Activated naive CD8-positive, alpha-beta T cell treated with anti-CD3 and anti-CD28 coated beads, Interleukin-2, amount 50 U/mL, for 24 hours (primary cell): Measurements from ENCODE around the gene POGLUT2.
A peak's percentile ranks its signal among the peaks of the same experiment; 100 is the strongest.
"Not testable (repeated sequence)": the region's sequence is repeated elsewhere in the genome, so short reads cannot be mapped to it uniquely, and the experiment has no call there.

Experiments used
- ATAC-seq: fragments of 150-1000 bp; cut with Tn5 transposase; one replicate; pipeline ENCODE4 v1.10.0; 2021
- DNase-seq: peaks from one replicate; pipeline ENCODE4 v3.0.0; 2021
- H3K27ac Mint-ChIP-seq: one replicate; pipeline ENCODE4 v1.8.0; 2021; ENCODE audit warnings: mild to moderate bottlenecking, mixed read lengths
- H3K27me3 Mint-ChIP-seq: one replicate; pipeline ENCODE4 v1.8.0; 2021; ENCODE audit warnings: mixed read lengths
- H3K36me3 Mint-ChIP-seq: one replicate; pipeline ENCODE4 v1.8.0; 2021; ENCODE audit warnings: low read depth, mixed read lengths
- H3K4me1 Mint-ChIP-seq: one replicate; pipeline ENCODE4 v1.8.0; 2021; ENCODE audit warnings: mixed read lengths
- H3K4me3 Mint-ChIP-seq: one replicate; pipeline ENCODE4 v1.8.0; 2021; ENCODE audit warnings: mild to moderate bottlenecking, moderate library complexity, mixed read lengths
- H3K9me3 Mint-ChIP-seq: one replicate; pipeline ENCODE4 v1.8.0; 2021; ENCODE audit warnings: mixed read lengths

Gene POGLUT2

GRCh38 chr13:102781591-102781990, 17.2 kb downstream of the POGLUT2 start:
- no peak overlapping the region for H3K4me3 Mint-ChIP-seq
- H3K4me1 Mint-ChIP-seq, result peaks cover 36% of the 10 kb centered on the region
- no peak overlapping the region for H3K27ac Mint-ChIP-seq
- DNase-seq, result no peak
- ATAC-seq, result no peak
- peaks cover 5% of the 10 kb centered on the region for H3K9me3 Mint-ChIP-seq
- H3K27me3 Mint-ChIP-seq, result no peaks in the 10 kb centered on the region
- peaks cover 21% of the 10 kb centered on the region for H3K36me3 Mint-ChIP-seq

- DNase-seq, ATAC-seq, H3K9me3 Mint-ChIP-seq, H3K4me3 Mint-ChIP-seq, H3K27me3 Mint-ChIP-seq: not testable (repeated sequence)
- peaks cover 35% of the 10 kb centered on the region for H3K4me1 Mint-ChIP-seq
- peak overlapping the region; percentile 97 for H3K27ac Mint-ChIP-seq
- H3K36me3 Mint-ChIP-seq, result peaks cover 21% of the 10 kb centered on the region
These were observed 18.1 kb downstream of the POGLUT2 start for GRCh38 chr13:102780656-102781055.

- Mint-ChIP-seq H3K27me3 (no peaks in the 10 kb centered on the region), H3K4me1 (peaks cover 38% of the 10 kb centered on the region), H3K4me3 (peak overlapping the region; percentile 66), H3K27ac (peak overlapping the region; percentile 97), H3K9me3 (peaks cover 5% of the 10 kb centered on the region), H3K36me3 (peaks cover 21% of the 10 kb centered on the region)
- DNase-seq (peak; percentile 31), ATAC-seq (peak; percentile 96)
These were observed 19.2 kb downstream of the POGLUT2 start for GRCh38 chr13:102779436-102780159.

- H3K27me3 Mint-ChIP-seq, result no peaks in the 10 kb centered on the region
- ATAC-seq, result no peak
- peaks cover 50% of the 10 kb centered on the region for H3K4me1 Mint-ChIP-seq
- no peak overlapping the region for H3K4me3 Mint-ChIP-seq
- H3K36me3 Mint-ChIP-seq, result peaks cover 22% of the 10 kb centered on the region
- peaks cover 5% of the 10 kb centered on the region for H3K9me3 Mint-ChIP-seq
- no peak overlapping the region for H3K27ac Mint-ChIP-seq
- no peak for DNase-seq
These were observed 21.0 kb downstream of the POGLUT2 start for GRCh38 chr13:102777736-102778135.

- H3K4me1 Mint-ChIP-seq, result peaks cover 62% of the 10 kb centered on the region
- no peaks in the 10 kb centered on the region for H3K27me3 Mint-ChIP-seq
- peak overlapping the region; percentile 38 for H3K27ac Mint-ChIP-seq
- no peak overlapping the region for H3K4me3 Mint-ChIP-seq
- ATAC-seq (no peak), DNase-seq (no peak)
- H3K36me3 Mint-ChIP-seq, result peaks cover 15% of the 10 kb centered on the region
- peaks cover 4% of the 10 kb centered on the region for H3K9me3 Mint-ChIP-seq
These were observed 22.5 kb downstream of the POGLUT2 start for GRCh38 chr13:102776271-102776670.

- H3K36me3 Mint-ChIP-seq, result peaks cover 9% of the 10 kb centered on the region
- peaks cover 60% of the 10 kb centered on the region for H3K4me1 Mint-ChIP-seq
- no peaks in the 10 kb centered on the region for H3K9me3 Mint-ChIP-seq
- H3K27ac Mint-ChIP-seq, result peak overlapping the region; percentile 98
- DNase-seq (no peak), ATAC-seq (no peak)
- no peaks in the 10 kb centered on the region for H3K27me3 Mint-ChIP-seq
- H3K4me3 Mint-ChIP-seq, result peak overlapping the region; percentile 89
These were observed 23.9 kb downstream of the POGLUT2 start for GRCh38 chr13:102774591-102775520.

GRCh38 chr13:102774214-102774568, 24.6 kb downstream of the POGLUT2 start:
- no peak for DNase-seq
- H3K27me3 Mint-ChIP-seq, result no peaks in the 10 kb centered on the region
- peaks cover 58% of the 10 kb centered on the region for H3K4me1 Mint-ChIP-seq
- peak overlapping the region; percentile 98 for H3K27ac Mint-ChIP-seq
- H3K9me3 Mint-ChIP-seq, result no peaks in the 10 kb centered on the region
- ATAC-seq, result no peak
- H3K4me3 Mint-ChIP-seq, result peak overlapping the region; percentile 89
- peaks cover 9% of the 10 kb centered on the region for H3K36me3 Mint-ChIP-seq

- ATAC-seq, result peak; percentile 95
- H3K4me1 Mint-ChIP-seq, result peaks cover 52% of the 10 kb centered on the region
These were observed 25.1 kb downstream of the POGLUT2 start, which contains the start of gene TEX30 for GRCh38 chr13:102773441-102774213. TEX30 (minus strand) TSS chr13:102773786; CDS start chr13:102770026, 3,760 bp downstream.

GRCh38 chr13:102772042-102772425, 26.7 kb downstream of the POGLUT2 start:
- DNase-seq (no peak), ATAC-seq (no peak)
- peaks cover 17% of the 10 kb centered on the region for H3K36me3 Mint-ChIP-seq
- H3K4me3 Mint-ChIP-seq, result peak overlapping the region; percentile 89
- peaks cover 46% of the 10 kb centered on the region for H3K4me1 Mint-ChIP-seq
- H3K27ac Mint-ChIP-seq, result no peak overlapping the region
- no peaks in the 10 kb centered on the region for H3K27me3 Mint-ChIP-seq
- no peaks in the 10 kb centered on the region for H3K9me3 Mint-ChIP-seq

More at GRCh38 chr13:102773441-102774213, 25.1 kb downstream of the POGLUT2 start, which contains the start of gene TEX30:
- Mint-ChIP-seq H3K27ac (peak within 1 kb of the TSS; percentile 98), H3K36me3 (peaks cover 9% of the 10 kb centered on the region), H3K27me3 (no peaks in the 10 kb centered on the region), H3K4me3 (peak within 1 kb of the TSS; percentile 89), H3K9me3 (no peaks in the 10 kb centered on the region)
- DNase-seq, result peak; percentile 88

- no peak for DNase-seq
- Mint-ChIP-seq H3K9me3 (no peaks in the 10 kb centered on the region), H3K4me1 (peaks cover 46% of the 10 kb centered on the region), H3K36me3 (peaks cover 17% of the 10 kb centered on the region), H3K27me3 (no peaks in the 10 kb centered on the region), H3K4me3 (peak overlapping the region; percentile 89), H3K27ac (no peak overlapping the region)
- ATAC-seq, result no peak
These were observed 27.3 kb downstream of the POGLUT2 start for GRCh38 chr13:102771298-102772041.

GRCh38 chr13:102770435-102770834, 28.3 kb downstream of the POGLUT2 start:
- no peak for ATAC-seq
- no peak overlapping the region for H3K27ac Mint-ChIP-seq
- H3K36me3 Mint-ChIP-seq, result peaks cover 17% of the 10 kb centered on the region
- no peak for DNase-seq
- H3K4me1 Mint-ChIP-seq, result peaks cover 46% of the 10 kb centered on the region
- H3K27me3 Mint-ChIP-seq, result no peaks in the 10 kb centered on the region
- no peaks in the 10 kb centered on the region for H3K9me3 Mint-ChIP-seq
- no peak overlapping the region for H3K4me3 Mint-ChIP-seq

GRCh38 chr13:102769679-102770078, 29.1 kb downstream of the POGLUT2 start:
- no peak overlapping the region for H3K27ac Mint-ChIP-seq
- H3K27me3 Mint-ChIP-seq, result no peaks in the 10 kb centered on the region
- peaks cover 17% of the 10 kb centered on the region for H3K36me3 Mint-ChIP-seq
- H3K4me1 Mint-ChIP-seq, result peaks cover 42% of the 10 kb centered on the region
- DNase-seq, result no peak
- no peak for ATAC-seq
- H3K9me3 Mint-ChIP-seq, result no peaks in the 10 kb centered on the region
- H3K4me3 Mint-ChIP-seq, result no peak overlapping the region

GRCh38 chr13:102768909-102769308, 29.9 kb downstream of the POGLUT2 start:
- DNase-seq, result no peak

GRCh38 chr13:102763741-102764140, 35.0 kb downstream of the POGLUT2 start:
- no peaks in the 10 kb centered on the region for H3K27me3 Mint-ChIP-seq
- H3K4me1 Mint-ChIP-seq, result no peaks in the 10 kb centered on the region
- H3K27ac Mint-ChIP-seq, result no peak overlapping the region
- no peak overlapping the region for H3K4me3 Mint-ChIP-seq
- no peaks in the 10 kb centered on the region for H3K9me3 Mint-ChIP-seq
- DNase-seq (no peak), ATAC-seq (no peak)
- H3K36me3 Mint-ChIP-seq, result peaks cover 8% of the 10 kb centered on the region

More at GRCh38 chr13:102768909-102769308, 29.9 kb downstream of the POGLUT2 start:
- Mint-ChIP-seq H3K9me3 (no peaks in the 10 kb centered on the region), H3K4me1 (peaks cover 34% of the 10 kb centered on the region), H3K27ac (no peak overlapping the region), H3K36me3 (peaks cover 17% of the 10 kb centered on the region), H3K27me3 (no peaks in the 10 kb centered on the region), H3K4me3 (no peak overlapping the region)
- ATAC-seq, result no peak
